Neural progenitor cell (in vitro differentiated cells): ENCODE data around the gene RETREG3. TPM values are rescaled to one million over a fixed set of nuclear protein-coding genes. Genes with fewer than 3 reads are reported as not detected.
"Not testable (repeated sequence)": the region's sequence is repeated elsewhere in the genome, so short reads cannot be mapped to it uniquely, and the experiment has no call there.

Experiments used
- DNase-seq: peaks from one replicate; pipeline ENCODE4 v3.0.0-alpha.2; 2016; ENCODE audit warnings: low spot score
- H2AFZ ChIP-seq: fragments of 200-600 bp; sonication (generic); replicated peaks from 2 replicates; pipeline ENCODE4 v1.6.1; 2016; ENCODE audit warnings: antibody characterized with exemption
- H3F3A ChIP-seq: fragments of 200-600 bp; sonication (generic); 2 replicates; pipeline ENCODE4 v1.6.1; 2016; ENCODE audit warnings: antibody characterized with exemption, low read depth
- H3K27ac ChIP-seq: fragments of 200-600 bp; sonication (generic); 2 replicates; pipeline ENCODE4 v1.5.1; 2016; ENCODE audit warnings: mild to moderate bottlenecking
- H3K27me3 ChIP-seq: fragments of 200-600 bp; sonication (generic); 2 replicates; pipeline ENCODE4 v1.6.1; 2016; ENCODE audit warnings: mild to moderate bottlenecking, moderate library complexity
- H3K36me3 ChIP-seq: fragments of 200-600 bp; sonication (generic); 2 replicates; pipeline ENCODE4 v1.5.1; 2016
- H3K4me1 ChIP-seq: fragments of 200-600 bp; sonication (generic); 2 replicates; pipeline ENCODE4 v1.6.1; 2016; ENCODE audit warnings: mixed run types
- H3K4me2 ChIP-seq: fragments of 200-600 bp; sonication (generic); 2 replicates; pipeline ENCODE4 v1.6.1; 2016
- H3K4me3 ChIP-seq: fragments of 200-600 bp; sonication (generic); 2 replicates; pipeline ENCODE4 v1.5.1; 2016
- H3K79me2 ChIP-seq: fragments of 200-600 bp; sonication (generic); 2 replicates; pipeline ENCODE4 v1.6.1; 2016; ENCODE audit warnings: low read depth
- H3K9ac ChIP-seq: fragments of 200-600 bp; sonication (generic); 2 replicates; pipeline ENCODE4 v1.6.1; 2016
- H3K9me3 ChIP-seq: fragments of 200-600 bp; sonication (generic); 2 replicates; pipeline ENCODE4 v1.5.1; 2016; ENCODE audit warnings: low read depth
- H4K20me1 ChIP-seq: fragments of 200-600 bp; sonication (generic); 2 replicates; pipeline ENCODE4 v1.6.1; 2016; ENCODE audit warnings: low read depth
- H3K27ac Mint-ChIP-seq: 3 replicates; pipeline ENCODE4 v1.8.0; 2021; ENCODE audit warnings: mixed read lengths
- H3K27me3 Mint-ChIP-seq: 2 replicates; pipeline ENCODE4 v1.8.0; 2022; ENCODE audit warnings: low read depth, mild to moderate bottlenecking, inconsistent platforms, moderate library complexity, mixed read lengths; ENCODE audit not compliant: insufficient read depth
- H3K36me3 Mint-ChIP-seq: 3 replicates; pipeline ENCODE4 v1.8.0; 2021; ENCODE audit warnings: mixed read lengths
- H3K4me1 Mint-ChIP-seq: 3 replicates; pipeline ENCODE4 v1.8.0; 2021; ENCODE audit warnings: mixed read lengths
- H3K4me3 Mint-ChIP-seq: 3 replicates; pipeline ENCODE4 v1.8.0; 2021; ENCODE audit warnings: mild to moderate bottlenecking, moderate library complexity, mixed read lengths
- H3K9me3 Mint-ChIP-seq: 3 replicates; pipeline ENCODE4 v1.8.0; 2020; ENCODE audit warnings: mixed read lengths
- CTCF ChIP-seq: fragments of 200-600 bp; sonication (generic); IDR thresholded peaks from 2 replicates; pipeline ENCODE4 v1.5.1; 2017; ENCODE audit warnings: antibody characterized with exemption, mild to moderate bottlenecking
- EZH2 ChIP-seq: fragments of 200-600 bp; sonication (generic); IDR thresholded peaks from 2 replicates; pipeline ENCODE4 v1.6.1; 2017; ENCODE audit warnings: antibody characterized with exemption, mild to moderate bottlenecking, moderate library complexity
- EZH2phosphoT487 ChIP-seq: fragments of 200-600 bp; sonication (generic); IDR thresholded peaks from 2 replicates; pipeline ENCODE4 v1.6.1; 2017; ENCODE audit warnings: antibody characterized with exemption
- total RNA-seq: library from RNA; depleted of rRNA; stranded (reverse); fragments of >200 nt; gene quantifications from 2 replicates; pipeline ENCODE4 v1.2.3, GENCODE V29; 2015; ENCODE audit warnings: low replicate concordance

RETREG3 gene
- total RNA-seq, 1 donor from 2014 or later: 23.6 TPM

- peaks cover 5% of the 10 kb centered on the region for H3K27me3 Mint-ChIP-seq
- no peaks in the 10 kb centered on the region for H3K9me3 Mint-ChIP-seq
- no peak for DNase-seq
Measured at GRCh38 chr17:42547001-42547461, 62.1 kb downstream of the RETREG3 start.

GRCh38 chr17:42545755-42546505 is 63.2 kb downstream of the RETREG3 start:
- H3K27me3 Mint-ChIP-seq, H3K36me3 Mint-ChIP-seq, DNase-seq, H3K9me3 ChIP-seq, H3K9me3 Mint-ChIP-seq, H3K36me3 ChIP-seq, H3K4me3 Mint-ChIP-seq, H3K27me3 ChIP-seq, H3K27ac Mint-ChIP-seq, H3K27ac ChIP-seq, H3K4me1 ChIP-seq, H3K79me2 ChIP-seq, H4K20me1 ChIP-seq, H2AFZ ChIP-seq, H3K4me3 ChIP-seq, H3K9ac ChIP-seq, H3K4me2 ChIP-seq: not testable (repeated sequence)
- peaks cover 16% of the 10 kb centered on the region for H3F3A ChIP-seq
- peaks cover 13% of the 10 kb centered on the region for H3K4me1 Mint-ChIP-seq

More at GRCh38 chr17:42547001-42547461, 62.1 kb downstream of the RETREG3 start:
- Histone ChIP-seq H3K27me3 (no peaks in the 10 kb centered on the region), H3K79me2 (no peaks in the 10 kb centered on the region), H3K4me2 (no peak overlapping the region), H3F3A (peaks cover 20% of the 10 kb centered on the region), H3K9me3 (no peaks in the 10 kb centered on the region), H3K9ac (no peak overlapping the region), H3K36me3 (no peaks in the 10 kb centered on the region), H4K20me1 (peaks cover 5% of the 10 kb centered on the region), H2AFZ (no peak overlapping the region), H3K27ac (no peak overlapping the region), H3K4me3 (no peak overlapping the region), H3K4me1 (peaks cover 6% of the 10 kb centered on the region)
- Mint-ChIP-seq H3K4me1 (peaks cover 14% of the 10 kb centered on the region), H3K27ac (no peak overlapping the region), H3K36me3 (peaks cover 2% of the 10 kb centered on the region), H3K4me3 (no peak overlapping the region)
- no peak for TF ChIP-seq EZH2
- no peak for TF ChIP-seq CTCF
- TF ChIP-seq EZH2phosphoT487: no peak

- no peak for TF ChIP-seq EZH2
- Histone ChIP-seq H3K36me3 (no peaks in the 10 kb centered on the region), H3K9me3 (no peaks in the 10 kb centered on the region), H3K4me3 (no peak overlapping the region), H3F3A (peaks cover 16% of the 10 kb centered on the region), H3K27ac (no peak overlapping the region), H3K79me2 (no peaks in the 10 kb centered on the region), H3K27me3 (no peaks in the 10 kb centered on the region), H3K4me2 (no peak overlapping the region), H3K9ac (no peak overlapping the region), H3K4me1 (peaks cover 6% of the 10 kb centered on the region), H2AFZ (no peak overlapping the region), H4K20me1 (peaks cover 5% of the 10 kb centered on the region)
- peaks cover 5% of the 10 kb centered on the region for H3K27me3 Mint-ChIP-seq
- no peak overlapping the region for H3K27ac Mint-ChIP-seq
- H3K36me3 Mint-ChIP-seq: peaks cover 5% of the 10 kb centered on the region
- H3K4me3 Mint-ChIP-seq: no peak overlapping the region
- no peak for DNase-seq
- peaks cover 10% of the 10 kb centered on the region for H3K4me1 Mint-ChIP-seq
- no peaks in the 10 kb centered on the region for H3K9me3 Mint-ChIP-seq
Measured at GRCh38 chr17:42544874-42545283, 64.3 kb downstream of the RETREG3 start.

- Histone ChIP-seq H2AFZ (no peak overlapping the region), H3K4me2 (no peak overlapping the region)
Measured at GRCh38 chr17:42543190-42544079, 65.7 kb downstream of the RETREG3 start.

More at GRCh38 chr17:42543190-42544079, 65.7 kb downstream of the RETREG3 start:
- Histone ChIP-seq H3K4me3 (no peak overlapping the region), H3K9ac (no peak overlapping the region), H3K27me3 (no peaks in the 10 kb centered on the region), H3K36me3 (no peaks in the 10 kb centered on the region), H3K27ac (no peak overlapping the region), H3K4me1 (no peaks in the 10 kb centered on the region), H3K9me3 (no peaks in the 10 kb centered on the region), H3K79me2 (no peaks in the 10 kb centered on the region), H4K20me1 (peaks cover 5% of the 10 kb centered on the region), H3F3A (peaks cover 7% of the 10 kb centered on the region)
- TF ChIP-seq EZH2 (no peak), EZH2phosphoT487 (no peak), CTCF (no peak)
- Mint-ChIP-seq H3K9me3 (no peaks in the 10 kb centered on the region), H3K27ac (no peak overlapping the region), H3K27me3 (peaks cover 5% of the 10 kb centered on the region), H3K4me1 (peaks cover 2% of the 10 kb centered on the region), H3K4me3 (no peak overlapping the region), H3K36me3 (peaks cover 5% of the 10 kb centered on the region)
- DNase-seq: no peak
